Panc1 (cell line): ENCODE results near the gene SETD3. TPM values are rescaled to one million over a fixed set of nuclear protein-coding genes. Genes with fewer than 3 reads are reported as not detected.

Experiments
- ATAC-seq: fragments of 200-7000 bp; cut with Tn5 transposase; 2 replicates; pipeline ENCODE4 v1.9.1; 2020; ENCODE audit warnings: mild to moderate bottlenecking, moderate library complexity
- BruUV-seq: library from RNA; stranded (reverse); fragments of 400-500 nt; replicated peaks from 2 replicates; lab custom pipeline; 2021; lab: Mats Ljungman, UMichigan
- CTCF ChIA-PET: fragments of 300-600 bp; sonication (Branson Sonifier 250); formaldehyde crosslinking; loops from one replicate; lab custom pipeline; 2022; ENCODE audit warnings: antibody characterized with exemption; lab: Charles Lee
- POLR2A ChIA-PET: fragments of 300-600 bp; sonication (Branson Sonifier 250); formaldehyde crosslinking; loops from one replicate; lab custom pipeline; 2022; ENCODE audit warnings: antibody characterized with exemption; lab: Charles Lee
- DNase-seq: peaks from one replicate; pipeline ENCODE4 v3.0.0-alpha.2; 2010; ENCODE audit warnings: low read depth, low spot score
- H3K27ac ChIP-seq: 2 replicates; pipeline ENCODE4 v1.5.1; 2011; ENCODE audit warnings: mild to moderate bottlenecking, low read length, inconsistent platforms
- H3K27me3 ChIP-seq: fragments of 200-500 bp; sonication (Bioruptor generic); 2 replicates; pipeline ENCODE4 v1.6.0; 2014; ENCODE audit warnings: low read length, inconsistent platforms; ENCODE audit not compliant: control insufficient read depth, insufficient read depth
- H3K36me3 ChIP-seq: fragments of 200-500 bp; sonication (Bioruptor generic); 2 replicates; pipeline ENCODE4 v1.5.1; 2014; ENCODE audit warnings: inconsistent platforms, mild to moderate bottlenecking, low read length, moderate library complexity; ENCODE audit not compliant: control insufficient read depth, insufficient read depth
- H3K4me1 ChIP-seq: 2 replicates; pipeline ENCODE4 v1.5.1; 2011; ENCODE audit warnings: inconsistent platforms, mild to moderate bottlenecking, low read length, moderate library complexity; ENCODE audit not compliant: control insufficient read depth, insufficient read depth
- H3K4me3 ChIP-seq, 2 experiments: 2 replicates each; pipeline ENCODE4 v1.5.1; 2011 to 2012; ENCODE audit warnings: low read depth in 2 of 2, low read length in 2 of 2, mild to moderate bottlenecking in 2 of 2, inconsistent platforms in 1 of 2, moderate library complexity in 1 of 2
- H3K9me3 ChIP-seq: fragments of 200-500 bp; sonication (Bioruptor generic); 2 replicates; pipeline ENCODE4 v1.5.1; 2014; ENCODE audit warnings: low read depth, mild to moderate bottlenecking, inconsistent platforms, low read length, moderate library complexity; ENCODE audit not compliant: control insufficient read depth, insufficient read depth
- CTCF ChIP-seq: fragments of 450-650 bp; IDR thresholded peaks from 2 replicates; pipeline ENCODE4 v1.5.1; 2017; ENCODE audit warnings: mild to moderate bottlenecking
- POLR2AphosphoS5 ChIP-seq: IDR thresholded peaks from 2 replicates; pipeline ENCODE4 v1.6.1; 2012; ENCODE audit warnings: mild to moderate bottlenecking, low read depth, low read length, moderate library complexity
- REST ChIP-seq, 2 experiments: IDR thresholded peaks; 2 replicates each; pipeline ENCODE4 v1.6.1; 2011 to 2012; ENCODE audit warnings: low read depth in 2 of 2, control low read depth in 1 of 2, low read length in 1 of 2, mild to moderate bottlenecking in 1 of 2, moderate library complexity in 1 of 2; ENCODE audit not compliant: insufficient read depth in 1 of 2
- SIN3A ChIP-seq: IDR thresholded peaks from 2 replicates; pipeline ENCODE4 v1.6.1; 2012; ENCODE audit warnings: low read depth, mild to moderate bottlenecking, low read length, moderate library complexity, borderline replicate concordance; ENCODE audit not compliant: insufficient read depth
- TCF7L2 ChIP-seq: IDR thresholded peaks from 2 replicates; pipeline ENCODE4 v1.6.1; 2011; ENCODE audit warnings: mild to moderate bottlenecking, low read depth, low read length, inconsistent platforms
- in situ Hi-C: cut with HindIII; loops from 2 replicates; pipeline ENCODE4 v1.10.0; 2016; ENCODE audit warnings: low sequenced_read_pairs, low pct_unique_long_range_greater_than_20kb
- intact Hi-C: fragments of 100-400 bp; cut with micrococcal nuclease; formaldehyde crosslinking; loops from one replicate; pipeline ENCODE4 v1.10.0; 2022; ENCODE audit not compliant: unreplicated experiment
- total RNA-seq: library from RNA; stranded (reverse); gene quantifications from one replicate; pipeline ENCODE4 v1.2.1, GENCODE V29; 2021; ENCODE audit not compliant: unreplicated experiment

The SETD3 gene
- total RNA-seq, 1 experiment from 2014 or later = 51.1 TPM

- no peak for TF ChIP-seq TCF7L2
- TF ChIP-seq SIN3A = no peak
- H3K9me3 ChIP-seq = no peaks in the 10 kb centered on the region
- no peak overlapping the region for H3K4me3 ChIP-seq
- H3K27me3 ChIP-seq = no peaks in the 10 kb centered on the region
- DNase-seq (no peak), ATAC-seq (no peak)
- H3K36me3 ChIP-seq = peaks cover 3% of the 10 kb centered on the region; the same call in 1 of the 2 replicates
- no peaks in the 10 kb centered on the region for H3K4me1 ChIP-seq
- no TSS peak for BruUV-seq
- in situ Hi-C loops = no loop called here
- intact Hi-C loops = no loop called here
- POLR2A ChIA-PET = no interaction called here
- CTCF ChIA-PET = interaction anchor here (0.6 kb wide), 1 partner anchor 70 kb away, joined by 4 read pairs; no protein-coding TSS in a partner anchor
- H3K27ac ChIP-seq = no peak overlapping the region
Measured at GRCh38 chr14:99397698-99398097, 83.0 kb downstream of the SETD3 start.

GRCh38 chr14:99395909-99396530, 84.6 kb downstream of the SETD3 start:
- ChIA-PET POLR2A (no interaction called here), CTCF (interaction anchor here (0.6 kb wide), 1 partner anchor 76 kb away, joined by 3 read pairs; no protein-coding TSS in a partner anchor)
- H3K9me3 ChIP-seq = no peaks in the 10 kb centered on the region
- intact Hi-C loops = no loop called here
- TF ChIP-seq CTCF (no peak), POLR2AphosphoS5 (no peak), TCF7L2 (no peak), SIN3A (no peak), REST (IDR thresholded peaks at IDR 0.05; ENCODE audit: insufficient read depth in 1 of 2, low read depth in 2 of 2, low read length in 1 of 2) (no peak)
- DNase-seq (no peak), ATAC-seq (no peak)
- in situ Hi-C loops = no loop called here
- H3K36me3 ChIP-seq = peaks cover 3% of the 10 kb centered on the region; the same call in 1 of the 2 replicates
- H3K4me3 ChIP-seq = no peak overlapping the region
- no peaks in the 10 kb centered on the region for H3K4me1 ChIP-seq
- H3K27me3 ChIP-seq = no peaks in the 10 kb centered on the region
- no peak overlapping the region for H3K27ac ChIP-seq
- no TSS peak for BruUV-seq

- H3K27ac ChIP-seq = no peak overlapping the region
Measured at GRCh38 chr14:99394602-99395156, 86.0 kb downstream of the SETD3 start.

More at GRCh38 chr14:99394602-99395156, 86.0 kb downstream of the SETD3 start:
- intact Hi-C loops (no loop called here), in situ Hi-C loops (no loop called here)
- no peaks in the 10 kb centered on the region for H3K27me3 ChIP-seq
- H3K4me1 ChIP-seq = no peaks in the 10 kb centered on the region
- no peak for ATAC-seq
- POLR2A ChIA-PET = no interaction called here
- no TSS peak for BruUV-seq
- no peak overlapping the region for H3K4me3 ChIP-seq
- H3K36me3 ChIP-seq = peaks cover 3% of the 10 kb centered on the region; the same call in 1 of the 2 replicates
- DNase-seq = no peak
- H3K9me3 ChIP-seq = no peaks in the 10 kb centered on the region
- TF ChIP-seq CTCF = no peak
- no peak for TF ChIP-seq SIN3A
- no peak for TF ChIP-seq TCF7L2
- no peak for TF ChIP-seq POLR2AphosphoS5
- TF ChIP-seq REST (IDR thresholded peaks at IDR 0.05; ENCODE audit: insufficient read depth in 1 of 2, low read depth in 2 of 2, low read length in 1 of 2) = no peak
- CTCF ChIA-PET = no interaction called here
